GM23338 (cell line): ENCODE data around the gene ATP10B. TPM values are rescaled to one million over a fixed set of nuclear protein-coding genes. Genes with fewer than 3 reads are reported as not detected.

Source experiments
- ATAC-seq: fragments of 200-7000 bp; cut with Tn5 transposase; 3 replicates; pipeline ENCODE4 v1.9.1; 2020
- DNase-seq: peaks from one replicate; pipeline ENCODE4 v3.0.0-alpha.2; 2015; ENCODE audit warnings: low spot score
- H2AFZ ChIP-seq: fragments of 200-600 bp; sonication (generic); 2 replicates; pipeline ENCODE4 v1.8.0; 2016; ENCODE audit warnings: antibody characterized with exemption, mild to moderate bottlenecking, moderate library complexity
- H3F3A ChIP-seq: fragments of 200-600 bp; sonication (generic); replicated peaks from 2 replicates; pipeline ENCODE4 v1.8.0; 2017; ENCODE audit warnings: antibody characterized with exemption, mixed run types, low read depth
- H3K27ac ChIP-seq: fragments of 200-600 bp; sonication (generic); 2 replicates; pipeline ENCODE4 v1.6.1; 2016; ENCODE audit warnings: low read depth
- H3K27me3 ChIP-seq: fragments of 200-600 bp; sonication (generic); 2 replicates; pipeline ENCODE4 v1.8.0; 2016; ENCODE audit warnings: mild to moderate bottlenecking, mixed run types, moderate library complexity; ENCODE audit not compliant: insufficient read depth
- H3K36me3 ChIP-seq: fragments of 200-600 bp; sonication (generic); 2 replicates; pipeline ENCODE4 v1.8.0; 2016; ENCODE audit warnings: mild to moderate bottlenecking; ENCODE audit not compliant: insufficient read depth
- H3K4me1 ChIP-seq: fragments of 200-600 bp; sonication (generic); 2 replicates; pipeline ENCODE4 v1.8.0; 2016; ENCODE audit warnings: mild to moderate bottlenecking, moderate library complexity; ENCODE audit not compliant: insufficient read depth
- H3K4me2 ChIP-seq: fragments of 200-600 bp; sonication (generic); 2 replicates; pipeline ENCODE4 v1.7.1; 2017; ENCODE audit warnings: mixed run types
- H3K4me3 ChIP-seq: fragments of 200-600 bp; sonication (generic); 2 replicates; pipeline ENCODE4 v1.6.1; 2016; ENCODE audit warnings: mixed run types
- H3K79me2 ChIP-seq: fragments of 200-600 bp; sonication (generic); replicated peaks from 2 replicates; pipeline ENCODE4 v1.8.0; 2017; ENCODE audit warnings: mild to moderate bottlenecking; ENCODE audit not compliant: insufficient read depth
- H3K9me2 ChIP-seq: fragments of 200-600 bp; sonication (generic); 2 replicates; pipeline ENCODE4 v1.8.0; 2017; ENCODE audit not compliant: insufficient read depth
- H4K20me1 ChIP-seq: fragments of 200-600 bp; sonication (generic); replicated peaks from 2 replicates; pipeline ENCODE4 v1.8.0; 2017; ENCODE audit warnings: mild to moderate bottlenecking; ENCODE audit not compliant: insufficient read depth
- H3K27ac Mint-ChIP-seq: 2 replicates; pipeline ENCODE4 v1.8.0; 2020; ENCODE audit warnings: inconsistent platforms, mild to moderate bottlenecking, moderate library complexity, mixed read lengths
- H3K27me3 Mint-ChIP-seq: 3 replicates; pipeline ENCODE4 v1.8.0; 2022; ENCODE audit warnings: low read depth, mild to moderate bottlenecking, moderate library complexity, mixed read lengths, inconsistent platforms; ENCODE audit not compliant: insufficient read depth, poor library complexity
- H3K36me3 Mint-ChIP-seq: 3 replicates; pipeline ENCODE4 v1.8.0; 2021; ENCODE audit warnings: low read depth, mild to moderate bottlenecking, inconsistent platforms, moderate library complexity, mixed read lengths
- H3K4me1 Mint-ChIP-seq: 3 replicates; pipeline ENCODE4 v1.8.0; 2020; ENCODE audit warnings: mild to moderate bottlenecking, inconsistent platforms, mixed read lengths
- H3K4me3 Mint-ChIP-seq: 3 replicates; pipeline ENCODE4 v1.8.0; 2021; ENCODE audit warnings: moderate library complexity, mild to moderate bottlenecking, inconsistent platforms, mixed read lengths
- H3K9me3 Mint-ChIP-seq: 3 replicates; pipeline ENCODE4 v1.8.0; 2020; ENCODE audit warnings: moderate library complexity, mild to moderate bottlenecking, inconsistent platforms, mixed read lengths
- CREB1 ChIP-seq: fragments of 250-450 bp; sonication (Bioruptor Pico); IDR thresholded peaks from 2 replicates; pipeline ENCODE4 v1.5.0; 2020; ENCODE audit warnings: low read depth, mild to moderate bottlenecking, moderate library complexity
- CTCF ChIP-seq, 2 experiments: fragments of 200-600 bp in 1 of 2; sonication (generic) in 1 of 2; conservative IDR thresholded peaks; 2 replicates each; pipeline versions ENCODE4 v1.5.1 to v1.6.1; 2016 to 2017; ENCODE audit warnings: antibody characterized with exemption in 2 of 2, low read depth in 2 of 2, mild to moderate bottlenecking in 2 of 2, moderate library complexity in 1 of 2
- EZH2 ChIP-seq: fragments of 200-600 bp; sonication (generic); IDR thresholded peaks from one replicate; pipeline ENCODE4 v1.8.0; 2017; ENCODE audit warnings: antibody characterized with exemption, mild to moderate bottlenecking, low read depth; ENCODE audit not compliant: unreplicated experiment
- JUNB ChIP-seq: IDR thresholded peaks from one replicate; pipeline ENCODE4 v1.6.1; 2016; ENCODE audit warnings: antibody characterized with exemption; ENCODE audit not compliant: unreplicated experiment
- NANOG ChIP-seq: IDR thresholded peaks from 2 replicates; pipeline ENCODE4 v1.6.1; 2016; ENCODE audit warnings: antibody characterized with exemption, borderline replicate concordance
- ZNF114 ChIP-seq: fragments of 250-450 bp; sonication (Bioruptor Pico); IDR thresholded peaks from 2 replicates; pipeline ENCODE4 v1.5.0; 2020; ENCODE audit warnings: mild to moderate bottlenecking, moderate library complexity
- ZNF331 ChIP-seq: fragments of 250-450 bp; sonication (Bioruptor Pico); IDR thresholded peaks from 2 replicates; pipeline ENCODE4 v1.5.0; 2020; ENCODE audit warnings: low read depth, mild to moderate bottlenecking, moderate library complexity
- ZNF462 ChIP-seq: fragments of 250-450 bp; sonication (Bioruptor Pico); IDR thresholded peaks from 2 replicates; pipeline ENCODE4 v1.5.0; 2020; ENCODE audit warnings: mild to moderate bottlenecking, moderate library complexity
- polyA plus RNA-seq: library from polyadenylated mRNA; unstranded; fragments of >200 nt; fragmentation: Nextera tagmentation; extraction: Ambion mirVana; gene quantifications from 2 replicates; pipeline ENCODE4 v1.2.1, GENCODE V29; 2016
- total RNA-seq: library from RNA; depleted of rRNA; stranded (reverse); fragments of >200 nt; shearing (Covaris generic); gene quantifications from 2 replicates; pipeline ENCODE4 v1.2.3, GENCODE V29; 2014

Gene ATP10B
- total and polyA plus RNA-seq, 2 experiments from 2014 or later, result 0.11 to 0.14 TPM

GRCh38 chr5:160629003-160629402, 223.0 kb downstream of the ATP10B start (continued):
- TF ChIP-seq ZNF462 (CRISPR knock-in tag), result no peak
- TF ChIP-seq NANOG, result no peak
- TF ChIP-seq JUNB, result no peak
- no peak for TF ChIP-seq CTCF (conservative IDR thresholded peaks at IDR 0.05; ENCODE audit: low read depth in 2 of 2)

- H3K4me1 ChIP-seq, result 0 out of 2 replicates have a peak, but pooled peaks cover 7% of the 10 kb centered on the region
- no peaks in the 10 kb centered on the region for H3K9me3 Mint-ChIP-seq
- H3K27me3 Mint-ChIP-seq, result no peaks in the 10 kb centered on the region
- H4K20me1 ChIP-seq, result no peaks in the 10 kb centered on the region
- no peak overlapping the region for H3K4me3 Mint-ChIP-seq
- H3K4me3 ChIP-seq, result no peak overlapping the region
- peaks cover 13% of the 10 kb centered on the region; the same call in 2 of the 3 replicates for H3K4me1 Mint-ChIP-seq
- no peaks in the 10 kb centered on the region for H3K36me3 Mint-ChIP-seq
- DNase-seq, result no peak
- H2AFZ ChIP-seq, result no peak overlapping the region
- ATAC-seq, result no peak
- no peak overlapping the region for H3K4me2 ChIP-seq
- H3K27me3 ChIP-seq, result no peaks in the 10 kb centered on the region
- H3K79me2 ChIP-seq, result no peaks in the 10 kb centered on the region
- no peaks in the 10 kb centered on the region for H3K36me3 ChIP-seq
- peaks cover 4% of the 10 kb centered on the region for H3K9me2 ChIP-seq
- no peak overlapping the region for H3K27ac Mint-ChIP-seq
- no peak overlapping the region for H3K27ac ChIP-seq
- no peaks in the 10 kb centered on the region for H3F3A ChIP-seq
- TF ChIP-seq ZNF462 (CRISPR knock-in tag), result no peak
- no peak for TF ChIP-seq EZH2
- no peak for TF ChIP-seq CREB1 (CRISPR knock-in tag)
- no peak for TF ChIP-seq NANOG
- TF ChIP-seq ZNF114 (CRISPR knock-in tag), result no peak
- TF ChIP-seq ZNF331 (CRISPR knock-in tag), result no peak
These were observed 223.4 kb downstream of the ATP10B start for GRCh38 chr5:160628619-160628968.
